ENCODE data around the gene ZNF496.

GRCh38 chr1:247359559-247359958 is 27.9 kb upstream of the ZNF496 start:
- TF ChIP-seq CTCF (conservative IDR thresholded peaks at IDR 0.05; ENCODE audit: low read depth, low read length): no peak
- no peak for TF ChIP-seq SMC3 (IDR thresholded peaks at IDR 0.05; ENCODE audit: low read depth, low read length)
- TF ChIP-seq RFX5 (IDR thresholded peaks at IDR 0.05; ENCODE audit: low read depth, low read length): no peak
- no peak for TF ChIP-seq POLR2A (IDR thresholded peaks at IDR 0.05; ENCODE audit: low read depth, low read length)
- no peak for TF ChIP-seq CHD1 (IDR thresholded peaks at IDR 0.05; ENCODE audit: low read depth, low read length)
